KOPT-K1 (cell line): ENCODE results near the gene EEFSEC.

Source experiments
- H3K27ac ChIP-seq: fragments of 200-600 bp; sonication (generic); 2 replicates; pipeline ENCODE4 v1.5.1; 2016; ENCODE audit warnings: antibody characterized with exemption, mild to moderate bottlenecking, low read depth, low read length; ENCODE audit not compliant: poor library complexity, severe bottlenecking
- H3K36me3 ChIP-seq: fragments of 200-600 bp; sonication (generic); 2 replicates; pipeline ENCODE4 v1.5.1; 2017; ENCODE audit warnings: antibody characterized with exemption, mild to moderate bottlenecking, low read length, moderate library complexity; ENCODE audit not compliant: insufficient read depth
- H3K9me3 ChIP-seq: fragments of 200-600 bp; sonication (generic); 2 replicates; pipeline ENCODE4 v1.5.1; 2017; ENCODE audit warnings: antibody characterized with exemption, low read length, mild to moderate bottlenecking; ENCODE audit not compliant: insufficient read depth, poor library complexity, severe bottlenecking

The EEFSEC gene

GRCh38 chr3:128210711-128211110 lies 57.4 kb downstream of the EEFSEC start:
- Histone ChIP-seq H3K36me3 (no peaks in the 10 kb centered on the region), H3K27ac (no peak overlapping the region), H3K9me3 (no peaks in the 10 kb centered on the region)

- H3K9me3 ChIP-seq = no peaks in the 10 kb centered on the region
- H3K36me3 ChIP-seq = no peaks in the 10 kb centered on the region; the same call in 1 of the 2 replicates
- no peak overlapping the region for H3K27ac ChIP-seq
These were observed 60.8 kb downstream of the EEFSEC start for GRCh38 chr3:128214056-128214455.

DNA sequence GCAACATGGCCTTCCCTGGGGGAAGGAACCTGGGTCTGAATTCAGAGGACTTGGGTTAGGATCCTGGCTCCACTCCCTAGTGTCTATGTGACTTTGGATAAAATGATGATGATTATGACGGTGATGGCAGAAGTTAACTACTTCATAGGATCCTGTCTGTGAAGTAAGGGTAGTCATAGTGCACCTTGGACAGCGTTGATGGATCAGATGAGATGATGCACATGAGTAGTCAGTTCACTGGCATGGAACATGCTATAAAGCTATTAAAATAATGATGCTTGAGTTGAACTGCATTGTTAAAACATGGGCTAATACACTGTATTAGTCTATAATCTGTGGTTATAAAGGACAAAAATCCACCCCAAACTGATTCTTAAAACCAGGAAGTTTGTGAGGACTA lies 62.0 kb downstream of the EEFSEC start:
- H3K9me3 ChIP-seq = no peaks in the 10 kb centered on the region
- H3K27ac ChIP-seq = no peak overlapping the region
- H3K36me3 ChIP-seq = no peaks in the 10 kb centered on the region; the same call in 1 of the 2 replicates

DNA sequence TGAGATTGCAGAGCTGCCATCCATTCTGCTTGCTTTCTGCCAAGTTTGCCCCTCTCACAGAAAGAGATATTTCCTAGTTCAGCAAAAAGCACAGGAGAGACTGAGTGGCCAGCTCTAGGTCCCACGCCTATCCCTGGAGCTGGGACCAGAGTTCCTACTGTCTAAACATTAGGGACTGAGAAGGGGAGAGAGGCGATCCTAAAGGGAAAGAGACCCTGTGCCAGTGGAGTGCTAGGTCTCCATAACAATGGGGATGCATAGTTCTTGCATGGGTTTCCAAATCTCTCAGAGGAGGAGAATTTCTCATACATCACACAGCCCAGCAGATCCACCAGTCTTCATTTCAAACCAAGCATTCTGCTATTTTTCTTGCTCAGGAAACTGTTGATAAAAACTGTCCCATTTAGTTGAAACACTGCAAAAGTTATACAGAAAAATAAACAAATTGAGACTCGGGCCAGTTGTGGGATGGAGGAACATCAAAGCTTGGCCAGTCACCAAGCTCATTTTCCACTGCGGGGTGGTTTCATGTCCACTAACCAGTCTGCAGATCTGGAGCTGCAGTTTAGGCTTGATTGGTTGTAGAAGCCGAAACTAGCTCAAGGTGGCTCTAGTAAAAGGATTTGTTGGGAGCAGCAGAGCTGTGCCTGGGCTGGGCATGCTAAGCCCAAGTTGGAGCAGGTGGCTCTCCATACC lies 62.7 kb downstream of the EEFSEC start:
- H3K27ac ChIP-seq = no peak overlapping the region
- peaks cover 2% of the 10 kb centered on the region; the same call in 1 of the 2 replicates for H3K36me3 ChIP-seq
- H3K9me3 ChIP-seq = peaks cover 6% of the 10 kb centered on the region

- peaks cover 6% of the 10 kb centered on the region; the same call in 1 of the 2 replicates for H3K36me3 ChIP-seq
- H3K9me3 ChIP-seq = peaks cover 23% of the 10 kb centered on the region
These were observed 64.6 kb downstream of the EEFSEC start for GRCh38 chr3:128217702-128218547.

DNA sequence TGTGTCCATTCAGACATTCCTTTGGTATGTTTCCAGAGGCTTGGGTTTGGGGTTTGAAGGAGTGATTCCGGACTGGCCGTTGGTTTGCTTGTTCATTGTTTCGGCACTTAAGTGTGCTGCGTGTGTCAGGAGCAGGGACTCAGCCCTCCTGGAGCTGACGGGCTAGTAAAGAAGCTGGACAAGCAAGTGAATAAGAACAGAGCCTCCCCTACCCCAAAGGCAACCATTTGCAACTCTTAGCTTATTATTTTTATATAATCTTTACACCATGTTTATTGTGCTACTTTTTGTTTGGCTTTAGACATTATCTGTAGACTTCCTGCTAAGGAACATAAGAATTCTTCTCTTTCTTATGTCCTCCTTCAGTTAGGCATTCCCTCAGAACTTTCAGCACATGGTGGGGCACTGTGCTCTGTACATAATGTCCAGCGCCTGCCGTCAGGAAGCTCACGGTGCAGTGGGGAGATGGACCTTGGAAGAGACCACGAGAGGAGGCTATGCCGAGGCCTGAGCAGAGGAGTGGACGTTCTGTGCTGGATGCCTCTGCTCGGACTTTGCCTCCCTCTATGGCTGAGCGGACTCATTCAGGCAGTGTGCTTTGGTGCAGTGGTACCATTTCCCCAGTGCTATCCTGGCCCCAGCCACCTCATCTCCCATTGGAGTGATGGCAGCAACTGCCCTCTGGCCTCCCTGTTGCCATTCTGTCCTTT lies 65.4 kb downstream of the EEFSEC start:
- Histone ChIP-seq H3K9me3 (peaks cover 31% of the 10 kb centered on the region), H3K36me3 (peaks cover 9% of the 10 kb centered on the region; the same call in 1 of the 2 replicates), H3K27ac (no peak overlapping the region)

More at GRCh38 chr3:128217702-128218547, 64.6 kb downstream of the EEFSEC start:
- peak overlapping the region; percentile 8 for H3K27ac ChIP-seq

DNA sequence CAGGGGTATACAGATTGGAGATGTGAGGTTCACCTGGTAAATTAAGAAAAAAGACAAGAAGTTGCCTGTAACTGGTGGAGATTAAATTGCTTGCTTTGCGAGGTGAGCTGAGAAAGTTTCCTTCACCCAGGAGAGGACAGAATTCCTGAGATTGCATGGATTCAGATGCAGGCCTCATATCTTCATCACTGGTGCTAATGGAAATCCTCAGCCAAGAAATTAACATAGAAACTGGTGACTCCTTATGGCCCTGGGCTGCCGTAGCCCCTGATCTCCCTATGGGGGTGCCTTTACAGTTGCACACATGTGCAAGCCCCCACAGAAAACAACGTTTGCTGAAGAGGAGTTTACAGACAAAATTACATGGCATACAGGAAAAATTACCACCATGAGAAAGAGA lies 68.0 kb downstream of the EEFSEC start:
- H3K27ac ChIP-seq = no peak overlapping the region
- H3K9me3 ChIP-seq = peaks cover 31% of the 10 kb centered on the region
- H3K36me3 ChIP-seq = peaks cover 9% of the 10 kb centered on the region; the same call in 1 of the 2 replicates

DNA sequence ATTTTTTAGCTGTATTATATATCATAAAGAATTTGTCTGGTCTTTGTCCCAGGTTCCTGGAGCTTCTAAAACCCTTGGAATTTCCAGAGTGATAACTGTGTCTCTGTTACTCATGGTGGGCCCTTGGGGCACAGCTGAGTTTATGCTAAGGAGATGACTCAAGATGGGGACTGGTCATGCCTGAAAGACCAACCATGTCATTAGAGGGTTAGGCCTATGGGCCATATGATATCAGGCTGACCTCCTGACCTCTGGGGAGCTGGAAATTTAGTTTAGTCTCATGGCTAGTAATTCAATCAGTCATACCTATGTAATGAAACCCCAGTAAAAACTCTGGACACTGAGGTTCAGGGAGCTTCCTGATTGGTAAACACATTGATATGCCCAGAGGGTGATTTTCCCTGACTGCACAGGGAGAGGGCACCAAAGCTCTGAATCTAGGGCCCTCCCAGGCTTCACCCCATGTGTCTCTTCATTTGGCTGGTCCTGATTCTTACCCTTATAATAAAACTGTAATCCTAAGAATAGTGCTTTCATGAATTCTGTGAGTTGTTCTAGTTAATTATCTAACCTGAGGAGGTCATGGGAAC lies 69.6 kb downstream of the EEFSEC start:
- peaks cover 9% of the 10 kb centered on the region; the same call in 1 of the 2 replicates for H3K36me3 ChIP-seq
- no peak overlapping the region for H3K27ac ChIP-seq
- H3K9me3 ChIP-seq = peaks cover 31% of the 10 kb centered on the region

DNA sequence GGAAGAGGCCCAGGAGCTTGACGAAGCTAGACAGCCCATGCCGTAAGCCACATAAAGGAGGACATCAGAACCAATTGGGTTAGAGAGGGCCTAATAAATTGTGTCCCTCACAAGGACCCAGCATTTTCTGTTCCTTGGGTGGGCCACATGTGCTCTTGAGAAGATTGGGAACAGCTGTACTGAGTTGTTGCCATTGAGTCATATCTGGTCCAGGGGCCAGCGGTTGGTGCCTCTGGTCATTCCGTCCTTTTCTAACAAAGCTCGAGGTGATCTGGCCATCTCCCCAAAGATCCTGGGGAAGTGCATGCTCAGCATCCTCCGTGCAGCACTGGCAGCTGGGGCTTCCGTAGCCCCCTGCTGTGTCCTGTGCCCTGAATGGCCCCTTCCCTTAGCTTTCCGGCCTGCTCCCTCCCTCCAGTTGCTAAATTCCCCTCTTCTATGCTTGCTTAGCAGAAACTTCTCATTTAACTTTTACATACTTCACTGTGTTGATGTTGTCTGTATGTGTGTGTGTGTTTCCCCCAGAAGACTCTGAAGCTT lies 73.0 kb downstream of the EEFSEC start:
- Histone ChIP-seq H3K36me3 (peaks cover 5% of the 10 kb centered on the region; the same call in 1 of the 2 replicates), H3K27ac (no peak overlapping the region), H3K9me3 (peaks cover 22% of the 10 kb centered on the region)

DNA sequence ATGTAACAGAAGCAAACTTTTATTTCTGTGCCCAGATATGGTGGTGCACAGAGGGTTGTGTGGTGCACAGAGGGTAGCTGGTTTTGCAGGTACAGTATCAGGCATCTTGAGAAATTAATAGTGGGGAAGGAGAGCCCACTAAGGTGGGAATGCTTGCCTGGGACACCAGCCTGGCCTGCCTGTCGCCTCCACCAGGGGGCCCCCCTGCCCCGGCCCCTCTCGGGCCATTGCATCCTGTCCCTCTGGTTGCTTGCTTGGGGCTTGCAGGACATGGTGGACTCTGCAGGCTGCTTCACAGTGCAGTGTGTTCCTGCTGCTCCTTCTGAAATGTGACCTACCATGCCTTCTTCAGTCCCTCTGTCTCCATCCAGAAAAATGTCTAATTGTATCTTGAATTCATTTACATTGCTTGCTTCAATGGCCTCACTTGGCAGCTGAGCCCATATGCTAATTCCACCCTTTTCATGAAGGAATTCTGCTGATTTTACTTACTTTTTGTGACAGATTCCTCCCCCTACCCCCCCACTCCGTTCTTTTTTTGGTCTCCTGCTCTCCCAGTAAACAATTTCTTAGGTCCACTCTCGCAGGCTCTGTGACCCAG lies 73.6 kb downstream of the EEFSEC start:
- peaks cover 17% of the 10 kb centered on the region for H3K9me3 ChIP-seq
- peaks cover 5% of the 10 kb centered on the region; the same call in 1 of the 2 replicates for H3K36me3 ChIP-seq
- no peak overlapping the region for H3K27ac ChIP-seq

GRCh38 chr3:128227507-128227906 lies 74.2 kb downstream of the EEFSEC start:
- Histone ChIP-seq H3K27ac (no peak overlapping the region), H3K9me3 (peaks cover 12% of the 10 kb centered on the region), H3K36me3 (peaks cover 5% of the 10 kb centered on the region; the same call in 1 of the 2 replicates)

DNA sequence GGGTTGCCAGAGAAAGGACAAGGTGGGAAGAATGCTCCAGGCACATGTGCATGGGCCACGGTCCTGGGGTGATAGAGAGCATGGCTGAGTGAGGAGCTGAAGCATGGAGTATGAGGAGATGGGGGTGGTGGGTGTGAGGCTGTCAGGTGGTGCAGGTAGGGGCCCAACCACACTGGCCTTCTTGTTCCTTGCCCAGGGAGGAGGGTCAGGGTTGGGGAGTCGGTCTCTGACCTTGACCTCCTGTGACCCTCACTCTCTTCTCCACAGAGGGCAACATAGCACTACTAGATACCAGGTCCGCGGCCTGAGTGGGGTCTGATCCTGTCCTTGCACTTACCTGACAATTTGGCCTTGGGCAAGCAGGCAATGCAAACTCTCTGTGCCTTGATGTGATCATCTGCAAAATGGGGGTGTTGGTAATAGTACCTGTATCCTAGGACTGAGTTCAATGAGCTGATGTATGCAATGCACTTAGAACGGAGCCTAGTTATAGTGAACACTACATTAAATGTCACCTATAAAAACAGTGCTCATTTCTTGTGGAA lies 75.2 kb downstream of the EEFSEC start:
- Histone ChIP-seq H3K36me3 (no peaks in the 10 kb centered on the region), H3K9me3 (peaks cover 3% of the 10 kb centered on the region), H3K27ac (no peak overlapping the region)

GRCh38 chr3:128229106-128229857 lies 76.0 kb downstream of the EEFSEC start:
- Histone ChIP-seq H3K36me3 (no peaks in the 10 kb centered on the region), H3K9me3 (no peaks in the 10 kb centered on the region), H3K27ac (no peak overlapping the region)
